GM23248 (cell line): ENCODE data around the gene SP3. TPM values are rescaled to one million over a fixed set of nuclear protein-coding genes. Genes with fewer than 3 reads are reported as not detected.
A peak's percentile ranks its signal among the peaks of the same experiment; 100 is the strongest.

Source experiments
- DNase-seq: peaks from one replicate; pipeline ENCODE4 v3.0.0-alpha.2; 2015
- H2AFZ ChIP-seq: fragments of 200-600 bp; sonication (generic); 2 replicates; pipeline ENCODE4 v1.6.1; 2016; ENCODE audit warnings: antibody characterized with exemption
- H3F3A ChIP-seq: fragments of 200-600 bp; sonication (generic); 2 replicates; pipeline ENCODE4 v1.6.1; 2016; ENCODE audit warnings: mild to moderate bottlenecking, antibody characterized with exemption, mixed run types; ENCODE audit not compliant: insufficient read depth
- H3K27ac ChIP-seq: fragments of 200-600 bp; sonication (generic); 2 replicates; pipeline ENCODE4 v1.5.1; 2016; ENCODE audit warnings: mild to moderate bottlenecking
- H3K27me3 ChIP-seq: fragments of 200-600 bp; sonication (generic); replicated peaks from 2 replicates; pipeline ENCODE4 v1.6.1; 2016; ENCODE audit warnings: mild to moderate bottlenecking; ENCODE audit not compliant: insufficient read depth
- H3K36me3 ChIP-seq: fragments of 200-600 bp; sonication (generic); 2 replicates; pipeline ENCODE4 v1.6.1; 2016; ENCODE audit warnings: low read depth, mild to moderate bottlenecking
- H3K4me1 ChIP-seq: fragments of 200-600 bp; sonication (generic); 2 replicates; pipeline ENCODE4 v1.6.1; 2016; ENCODE audit warnings: mild to moderate bottlenecking; ENCODE audit not compliant: insufficient read depth
- H3K4me2 ChIP-seq: fragments of 200-600 bp; sonication (generic); one replicate; pipeline ENCODE4 v1.6.1; 2016; ENCODE audit warnings: mild to moderate bottlenecking; ENCODE audit not compliant: unreplicated experiment
- H3K4me3 ChIP-seq: fragments of 200-600 bp; sonication (generic); 2 replicates; pipeline ENCODE4 v1.5.1; 2016; ENCODE audit warnings: mild to moderate bottlenecking
- H3K79me2 ChIP-seq: fragments of 200-600 bp; sonication (generic); 2 replicates; pipeline ENCODE4 v1.6.1; 2016; ENCODE audit warnings: mild to moderate bottlenecking; ENCODE audit not compliant: insufficient read depth
- H3K9ac ChIP-seq: fragments of 200-600 bp; sonication (generic); 2 replicates; pipeline ENCODE4 v1.6.1; 2016; ENCODE audit warnings: mild to moderate bottlenecking
- H3K9me2 ChIP-seq: fragments of 200-600 bp; sonication (generic); 2 replicates; pipeline ENCODE4 v1.6.1; 2016; ENCODE audit warnings: mixed run types, mild to moderate bottlenecking, moderate library complexity; ENCODE audit not compliant: insufficient read depth
- H3K9me3 ChIP-seq: fragments of 200-600 bp; sonication (generic); one replicate; pipeline ENCODE4 v1.6.1; 2017; ENCODE audit warnings: low read depth
- H4K20me1 ChIP-seq: fragments of 200-600 bp; sonication (generic); 2 replicates; pipeline ENCODE4 v1.6.0; 2016; ENCODE audit not compliant: insufficient read depth
- EZH2 ChIP-seq: fragments of 200-600 bp; sonication (generic); IDR thresholded peaks from 2 replicates; pipeline ENCODE4 v1.6.1; 2018; ENCODE audit warnings: antibody characterized with exemption, mild to moderate bottlenecking; ENCODE audit not compliant: insufficient read depth, poor library complexity, severe bottlenecking
- EZH2phosphoT487 ChIP-seq: fragments of 200-600 bp; sonication (generic); IDR thresholded peaks from 2 replicates; pipeline ENCODE4 v1.6.1; 2018; ENCODE audit warnings: antibody characterized with exemption, moderate library complexity, mild to moderate bottlenecking, low read depth; ENCODE audit not compliant: insufficient read depth
- WGBS, 2 experiments: methylation state at CpG; one replicate each; pipeline ENCODE4 v1.1.6; 2015 to 2017; ENCODE audit warnings: low lambda C conversion rate in 2 of 2, low coverage in 1 of 2; ENCODE audit errors: missing lambda C conversion rate in 2 of 2; 5-methylcytosine and 5-hydroxymethylcytosine counted together
- in situ Hi-C: fragments of 300-500 bp; cut with MboI; formaldehyde crosslinking; loops from 2 replicates; pipeline ENCODE4 v1.15.0; 2020
- polyA plus RNA-seq: library from polyadenylated mRNA; unstranded; fragments of >200 nt; fragmentation: Nextera tagmentation; extraction: Ambion mirVana; gene quantifications from 2 replicates; pipeline ENCODE4 v1.2.1, GENCODE V29; 2016
- total RNA-seq: library from RNA; depleted of rRNA; stranded (reverse); fragments of >200 nt; shearing (Covaris generic); gene quantifications from 2 replicates; pipeline ENCODE4 v1.2.3, GENCODE V29; 2014

The SP3 gene
- total and polyA plus RNA-seq, 2 experiments from 2014 or later: 27.7 to 78.8 TPM

DNA sequence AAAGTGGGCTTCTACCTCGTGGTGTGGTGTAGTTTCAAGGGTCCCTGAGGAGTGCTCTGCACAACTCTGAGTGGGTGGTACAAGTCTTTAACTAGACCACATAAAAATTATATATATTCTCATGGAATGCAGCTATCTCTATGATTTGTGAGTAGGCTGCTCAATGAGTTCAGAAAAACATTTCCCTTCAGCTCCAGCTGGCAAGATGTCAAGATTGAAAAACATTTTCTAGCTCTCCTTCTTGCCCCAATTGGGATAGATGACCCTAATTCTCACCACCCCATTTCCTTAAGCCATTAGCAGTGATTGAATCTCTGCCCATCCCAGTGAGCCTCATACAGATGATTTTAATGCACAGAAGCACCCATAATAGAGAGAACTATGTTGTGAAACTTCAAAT is 28.3 kb upstream of the SP3 start:
- peaks cover 6% of the 10 kb centered on the region for H3F3A ChIP-seq
- no peaks in the 10 kb centered on the region for H3K36me3 ChIP-seq
- H3K27me3 ChIP-seq: no peaks in the 10 kb centered on the region
- H3K4me2 ChIP-seq: no peak overlapping the region
- no peak overlapping the region for H3K27ac ChIP-seq
- no peaks in the 10 kb centered on the region for H3K79me2 ChIP-seq
- H2AFZ ChIP-seq: no peak overlapping the region
- no peak for TF ChIP-seq EZH2phosphoT487
- TF ChIP-seq EZH2: no peak
- H3K9me2 ChIP-seq: no peaks in the 10 kb centered on the region
- no peak for DNase-seq
- no peak overlapping the region for H3K9ac ChIP-seq
- in situ Hi-C loops: no loop called here
- H4K20me1 ChIP-seq: no peaks in the 10 kb centered on the region
- no peaks in the 10 kb centered on the region for H3K9me3 ChIP-seq
- H3K4me3 ChIP-seq: no peak overlapping the region
- 21 to 36% methylated on average over 1 of the region's 1 CpG for WGBS, 2 experiments
- peaks cover 16% of the 10 kb centered on the region for H3K4me1 ChIP-seq

DNA sequence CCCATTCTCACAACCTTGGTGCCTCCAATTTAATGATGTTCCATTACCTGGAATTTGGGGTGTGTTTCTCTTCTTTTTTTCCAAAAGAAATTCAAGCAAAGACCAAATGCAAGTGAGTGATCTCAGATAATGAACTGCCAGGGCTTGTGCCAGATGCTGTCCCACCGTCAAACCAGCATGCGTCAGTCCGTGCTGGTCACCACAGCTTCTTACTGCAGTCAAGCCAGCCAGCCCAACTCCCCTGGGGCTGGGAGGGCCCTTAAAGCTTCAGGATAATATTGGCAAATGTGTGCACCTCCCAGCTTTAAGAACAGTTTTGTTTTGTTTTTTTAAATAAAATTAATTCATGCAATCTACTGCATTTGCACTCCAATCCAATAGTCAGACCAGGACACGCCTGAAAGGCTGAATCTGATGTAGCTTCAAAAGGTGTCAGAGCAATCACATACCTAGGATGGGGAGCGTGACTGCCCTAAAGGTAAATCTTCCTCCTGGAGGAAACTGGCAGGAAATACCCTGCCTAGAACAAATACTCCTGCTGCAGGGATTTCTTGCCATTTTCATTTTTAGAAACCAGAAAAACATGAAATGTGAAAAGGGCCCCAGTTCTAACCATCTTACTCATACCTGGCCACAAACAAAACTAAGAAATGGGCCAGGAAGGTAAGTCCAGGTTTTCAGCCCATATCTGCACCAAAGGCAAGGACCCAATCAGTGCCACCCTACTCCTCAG is 26.8 kb upstream of the SP3 start:
- Histone ChIP-seq H3K9me2 (no peaks in the 10 kb centered on the region), H3K79me2 (no peaks in the 10 kb centered on the region), H3K4me3 (peak overlapping the region; percentile 20; the same call in 1 of the 2 replicates), H3K9ac (peak overlapping the region; percentile 23; the same call in 1 of the 2 replicates), H3F3A (peaks cover 6% of the 10 kb centered on the region), H4K20me1 (no peaks in the 10 kb centered on the region), H3K27ac (peak overlapping the region; percentile 32), H3K27me3 (no peaks in the 10 kb centered on the region), H2AFZ (no peak overlapping the region), H3K4me2 (peak overlapping the region; percentile 57), H3K9me3 (no peaks in the 10 kb centered on the region), H3K36me3 (no peaks in the 10 kb centered on the region), H3K4me1 (peaks cover 16% of the 10 kb centered on the region)
- DNase-seq: peak; percentile 89
- in situ Hi-C loops: no loop called here
- 16% methylated on average over 5 of the region's 5 CpGs for WGBS, 2 experiments
- TF ChIP-seq EZH2phosphoT487 (no peak), EZH2 (no peak)

GRCh38 chr2:173990970-173991819 is 26.0 kb upstream of the SP3 start:
- H4K20me1 ChIP-seq: no peaks in the 10 kb centered on the region
- H3K36me3 ChIP-seq: no peaks in the 10 kb centered on the region
- H3K27ac ChIP-seq: peak overlapping the region; percentile 32
- no peaks in the 10 kb centered on the region for H3K27me3 ChIP-seq
- peak overlapping the region; percentile 20; the same call in 1 of the 2 replicates for H3K4me3 ChIP-seq
- peak overlapping the region; percentile 35; the same call in 1 of the 2 replicates for H2AFZ ChIP-seq
- H3K9ac ChIP-seq: peak overlapping the region; percentile 21; the same call in 1 of the 2 replicates
- peak; percentile 83 for DNase-seq
- WGBS, 2 experiments: 10 to 11% methylated on average over 13 of the region's 13 CpGs
- H3K9me2 ChIP-seq: no peaks in the 10 kb centered on the region
- H3K79me2 ChIP-seq: no peaks in the 10 kb centered on the region
- in situ Hi-C loops: no loop called here
- peaks cover 16% of the 10 kb centered on the region for H3K4me1 ChIP-seq
- peaks cover 6% of the 10 kb centered on the region for H3F3A ChIP-seq
- H3K9me3 ChIP-seq: no peaks in the 10 kb centered on the region
- TF ChIP-seq EZH2phosphoT487: no peak
- TF ChIP-seq EZH2: no peak
- H3K4me2 ChIP-seq: peak overlapping the region; percentile 57

DNA sequence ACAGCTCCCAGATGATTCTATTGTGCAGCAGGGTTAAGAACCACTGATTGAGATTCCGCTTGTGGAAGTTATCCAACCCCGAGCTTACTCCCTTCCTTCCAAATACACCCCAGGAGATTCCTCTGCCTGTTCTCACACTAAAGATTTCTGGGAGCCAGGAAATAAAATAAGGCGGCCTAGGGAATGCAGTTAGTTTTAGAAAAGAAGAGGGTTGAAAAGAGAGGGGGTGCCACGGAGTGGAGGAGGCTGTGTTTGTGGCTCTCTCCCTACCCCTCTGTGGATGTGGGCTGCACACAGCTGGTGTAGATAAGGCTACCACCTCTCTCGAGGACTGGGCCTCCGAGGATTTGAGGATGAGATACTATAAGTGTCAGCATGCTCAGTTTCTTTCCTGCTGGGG is 25.1 kb upstream of the SP3 start:
- no peak overlapping the region for H3K9ac ChIP-seq
- H3K4me1 ChIP-seq: peaks cover 16% of the 10 kb centered on the region
- no peaks in the 10 kb centered on the region for H3K36me3 ChIP-seq
- H3K9me2 ChIP-seq: no peaks in the 10 kb centered on the region
- no peak overlapping the region for H3K4me2 ChIP-seq
- TF ChIP-seq EZH2 (no peak), EZH2phosphoT487 (no peak)
- WGBS, 2 experiments: 78 to 82% methylated on average over 6 of the region's 6 CpGs
- peaks cover 6% of the 10 kb centered on the region for H3F3A ChIP-seq
- no peak overlapping the region for H3K4me3 ChIP-seq
- no peaks in the 10 kb centered on the region for H3K27me3 ChIP-seq
- H4K20me1 ChIP-seq: no peaks in the 10 kb centered on the region
- H3K79me2 ChIP-seq: no peaks in the 10 kb centered on the region
- in situ Hi-C loops: no loop called here
- no peak for DNase-seq
- H3K9me3 ChIP-seq: no peaks in the 10 kb centered on the region
- no peak overlapping the region for H2AFZ ChIP-seq
- no peak overlapping the region for H3K27ac ChIP-seq
